Keratinocyte (primary cell): ENCODE results near the gene ACR. TPM values are rescaled to one million over a fixed set of nuclear protein-coding genes. Genes with fewer than 3 reads are reported as not detected.

ENCODE experiments used
- DNase-seq: peaks from one replicate; pipeline ENCODE4 v3.0.0-alpha.2; 2011; ENCODE audit warnings: low read depth, missing footprints, low spot score
- FAIRE-seq: peaks from 2 replicates; lab custom pipeline; 2011; peaks lifted over from hg19 to GRCh38; lab: Jason Lieb, UNC
- H2AFZ ChIP-seq: 2 replicates; pipeline ENCODE4 v1.6.0; 2012; ENCODE audit warnings: low read length, control low read depth, inconsistent platforms; ENCODE audit not compliant: control insufficient read depth
- H3K27ac ChIP-seq: 2 replicates; pipeline ENCODE4 v1.5.1; 2011; ENCODE audit warnings: low read length; ENCODE audit not compliant: control insufficient read depth, insufficient read depth
- H3K27me3 ChIP-seq: 3 replicates; pipeline ENCODE4 v1.6.0; 2011; ENCODE audit warnings: low read length; ENCODE audit not compliant: control insufficient read depth, insufficient read depth; ENCODE audit errors: extremely low read depth
- H3K36me3 ChIP-seq, 2 experiments: 2 replicates in 1 of 2; 3 replicates in 1 of 2; pipeline ENCODE4 v1.5.1; 2011; ENCODE audit warnings: low read length in 2 of 2, mild to moderate bottlenecking in 1 of 2; ENCODE audit not compliant: control insufficient read depth in 2 of 2, insufficient read depth in 2 of 2; ENCODE audit errors: extremely low read depth in 1 of 2
- H3K4me1 ChIP-seq: 3 replicates; pipeline ENCODE4 v1.5.1; 2011; ENCODE audit warnings: low read length; ENCODE audit not compliant: control insufficient read depth, insufficient read depth; ENCODE audit errors: extremely low read depth
- H3K4me2 ChIP-seq: 3 replicates; pipeline ENCODE4 v1.6.0; 2011; ENCODE audit warnings: low read depth, low read length; ENCODE audit not compliant: control insufficient read depth, insufficient read depth; ENCODE audit errors: extremely low read depth
- H3K4me3 ChIP-seq, 3 experiments: fragments of 200-600 bp in 1 of 3; sonication (generic) in 1 of 3; 2 replicates in 2 of 3; 3 replicates in 1 of 3; pipeline ENCODE4 v1.5.1; 2011 to 2016; ENCODE audit warnings: low read length in 3 of 3, mild to moderate bottlenecking in 3 of 3, control low read depth in 2 of 3, inconsistent platforms in 1 of 3, low read depth in 1 of 3, mixed read lengths in 1 of 3, mixed run types in 1 of 3, moderate library complexity in 1 of 3; ENCODE audit not compliant: control insufficient read depth in 2 of 3, insufficient read depth in 2 of 3; ENCODE audit errors: extremely low read depth in 1 of 3
- H3K79me2 ChIP-seq: 2 replicates; pipeline ENCODE4 v1.6.0; 2012; ENCODE audit warnings: low read length; ENCODE audit not compliant: control insufficient read depth, insufficient read depth
- H3K9ac ChIP-seq: 3 replicates; pipeline ENCODE4 v1.6.0; 2011; ENCODE audit warnings: low read length; ENCODE audit not compliant: control insufficient read depth, insufficient read depth; ENCODE audit errors: extremely low read depth
- H3K9me1 ChIP-seq: 3 replicates; pipeline ENCODE4 v1.6.0; 2011; ENCODE audit warnings: low read length; ENCODE audit not compliant: control insufficient read depth, insufficient read depth; ENCODE audit errors: extremely low read depth
- H3K9me3 ChIP-seq: 2 replicates; pipeline ENCODE4 v1.5.1; 2012; ENCODE audit warnings: low read depth, low read length; ENCODE audit not compliant: control insufficient read depth
- H4K20me1 ChIP-seq: 3 replicates; pipeline ENCODE4 v1.6.0; 2011; ENCODE audit warnings: low read length; ENCODE audit not compliant: control insufficient read depth, insufficient read depth; ENCODE audit errors: extremely low read depth
- CTCF ChIP-seq, 3 experiments: IDR thresholded peaks in 1 of 3; conservative IDR thresholded peaks in 1 of 3; optimal IDR thresholded peaks in 1 of 3; 2 replicates in 2 of 3; 3 replicates in 1 of 3; pipeline versions ENCODE3 to v1.5.1; 2011; ENCODE audit warnings: low read length in 3 of 3, mild to moderate bottlenecking in 3 of 3, moderate library complexity in 2 of 3, control low read depth in 1 of 3, inconsistent platforms in 1 of 3; ENCODE audit not compliant: insufficient read depth in 2 of 3; ENCODE audit errors: extremely low read depth in 1 of 3
- EZH2 ChIP-seq: IDR thresholded peaks from one replicate; pipeline ENCODE4 v1.6.1; 2012; ENCODE audit warnings: inconsistent platforms, mild to moderate bottlenecking, low read length, moderate library complexity
- dilution Hi-C: fragments of 300-500 bp; cut with MboI; formaldehyde crosslinking; loops from one replicate; pipeline ENCODE4 v1.7.0; 2020; ENCODE audit warnings: low sequenced_read_pairs; ENCODE audit not compliant: extremely low pct_ligation_motif_present
- polyA plus RNA-seq, 5 experiments: library from polyadenylated mRNA; depleted of rRNA in 3 of 5; stranded (reverse) in 3 of 5; stranded (forward) in 1 of 5; unstranded in 1 of 5; fragments of >200 nt; gene quantifications; 1 replicate in 1 of 5; 2 replicates in 3 of 5; 3 replicates in 1 of 5; pipeline versions ENCODE4 v1.2.1 to v1.2.3, GENCODE V29; 2011 to 2012; ENCODE audit warnings: missing spikeins in 2 of 5, low read depth in 1 of 5, low replicate concordance in 1 of 5

Gene ACR
- polyA plus RNA-seq, 1 donor (not counting 4 experiments of a cell fraction or from before 2014, with no cell fraction given) = not detected

GRCh38 chr22:50715776-50716175, 22.2 kb upstream of the ACR start:
- Histone ChIP-seq H3K9ac (no peak overlapping the region), H3K36me3 (peaks cover 0 to 2% of the 10 kb centered on the region in 2 experiments), H3K27ac (no peak overlapping the region), H4K20me1 (no peaks in the 10 kb centered on the region), H2AFZ (no peak overlapping the region), H3K9me3 (no peaks in the 10 kb centered on the region), H3K9me1 (no peaks in the 10 kb centered on the region), H3K4me1 (no peaks in the 10 kb centered on the region), H3K4me3 (no peak overlapping the region), H3K79me2 (no peaks in the 10 kb centered on the region), H3K27me3 (peaks cover 14% of the 10 kb centered on the region), H3K4me2 (no peak overlapping the region)
- dilution Hi-C loops = no loop called here
- FAIRE-seq = no peak
- no peak for TF ChIP-seq CTCF (optimal IDR thresholded peaks at IDR 0.05 in 1 of 3, IDR thresholded peaks at IDR 0.05 in 1 of 3, conservative IDR thresholded peaks at IDR 0.05 in 1 of 3; ENCODE audit: extremely low read depth in 1 of 3, insufficient read depth in 2 of 3, low read length in 3 of 3)
- no peak for TF ChIP-seq EZH2
- DNase-seq = no peak

- Histone ChIP-seq H3K27ac (no peak overlapping the region), H3K9me3 (no peaks in the 10 kb centered on the region), H3K36me3 (peaks cover 0 to 2% of the 10 kb centered on the region in 2 experiments), H4K20me1 (no peaks in the 10 kb centered on the region), H3K9ac (no peak overlapping the region), H2AFZ (no peak overlapping the region), H3K27me3 (peaks cover 21% of the 10 kb centered on the region), H3K79me2 (no peaks in the 10 kb centered on the region), H3K4me3 (no peak overlapping the region), H3K4me2 (no peak overlapping the region), H3K9me1 (no peaks in the 10 kb centered on the region), H3K4me1 (no peaks in the 10 kb centered on the region)
- dilution Hi-C loops = no loop called here
- TF ChIP-seq CTCF (optimal IDR thresholded peaks at IDR 0.05 in 1 of 3, IDR thresholded peaks at IDR 0.05 in 1 of 3, conservative IDR thresholded peaks at IDR 0.05 in 1 of 3; ENCODE audit: extremely low read depth in 1 of 3, insufficient read depth in 2 of 3, low read length in 3 of 3) = no peak
- TF ChIP-seq EZH2 = no peak
- DNase-seq = no peak
- no peak for FAIRE-seq
Measured at GRCh38 chr22:50716290-50717024, 21.5 kb upstream of the ACR start.
